ENCODE measurements around the gene FHL1.
A peak's percentile ranks its signal among the peaks of the same experiment; 100 is the strongest.
"Not testable (repeated sequence)": the region's sequence is repeated elsewhere in the genome, so short reads cannot be mapped to it uniquely, and the experiment has no call there.

FHL1 gene

DNA sequence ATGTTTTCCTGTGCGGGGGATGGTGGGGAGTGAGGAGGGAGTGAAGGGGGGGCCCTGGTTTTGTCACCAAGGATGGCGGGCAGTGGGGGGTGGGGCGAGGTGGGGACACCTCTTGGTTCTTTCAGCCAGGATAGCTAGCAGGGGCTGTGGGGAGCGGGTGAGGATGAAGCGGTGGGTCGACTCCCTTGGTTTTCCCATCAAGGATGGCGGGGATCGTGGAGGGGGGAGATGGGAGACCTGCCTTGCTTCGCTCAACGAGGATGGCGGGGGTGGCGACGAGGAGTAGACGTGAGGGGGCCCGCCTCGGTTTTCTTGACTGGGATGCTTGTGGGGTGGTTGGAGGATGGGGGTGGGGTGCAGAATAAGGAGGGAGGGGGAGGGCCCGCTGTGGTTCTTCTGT lies 643 bp downstream of the FHL1 start:
- no peak for DNase-seq

- no peak for DNase-seq
Observed at GRCh38 chrX:136148391-136148790, 1.1 kb downstream of the FHL1 start.

GRCh38 chrX:136154998-136155397 lies 7.7 kb downstream of the FHL1 start:
- DNase-seq, result no peak

GRCh38 chrX:136156560-136157117 lies 9.3 kb downstream of the FHL1 start:
- no peak for DNase-seq

- DNase-seq, result no peak
Observed at GRCh38 chrX:136157187-136157586, 9.9 kb downstream of the FHL1 start.

GRCh38 chrX:136158685-136159084 lies 11.4 kb downstream of the FHL1 start:
- DNase-seq, result no peak

DNA sequence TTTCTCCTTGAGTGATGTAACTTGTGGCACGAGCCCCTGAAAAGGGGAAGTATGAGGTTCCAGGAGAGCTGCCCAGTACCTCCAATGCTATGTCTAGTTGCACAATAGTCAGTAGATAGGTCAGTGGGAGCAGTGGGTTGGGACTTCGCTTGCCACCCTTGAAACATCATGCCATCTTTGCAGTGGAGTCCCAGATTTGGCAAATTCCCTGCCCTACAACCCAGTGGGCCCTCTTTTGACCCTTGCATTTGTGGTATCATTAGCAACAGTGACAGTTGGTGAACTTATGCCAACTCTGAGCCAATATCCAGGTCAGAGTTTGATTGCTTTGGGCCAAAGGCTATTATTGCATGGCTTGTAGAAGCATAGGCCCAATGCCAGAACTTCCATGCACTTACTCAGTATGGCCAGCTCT lies 12.3 kb downstream of the FHL1 start:
- DNase-seq, result no peak

GRCh38 chrX:136162827-136163570 lies 15.7 kb downstream of the FHL1 start:
- DNase-seq, result peak; percentile 34

DNA sequence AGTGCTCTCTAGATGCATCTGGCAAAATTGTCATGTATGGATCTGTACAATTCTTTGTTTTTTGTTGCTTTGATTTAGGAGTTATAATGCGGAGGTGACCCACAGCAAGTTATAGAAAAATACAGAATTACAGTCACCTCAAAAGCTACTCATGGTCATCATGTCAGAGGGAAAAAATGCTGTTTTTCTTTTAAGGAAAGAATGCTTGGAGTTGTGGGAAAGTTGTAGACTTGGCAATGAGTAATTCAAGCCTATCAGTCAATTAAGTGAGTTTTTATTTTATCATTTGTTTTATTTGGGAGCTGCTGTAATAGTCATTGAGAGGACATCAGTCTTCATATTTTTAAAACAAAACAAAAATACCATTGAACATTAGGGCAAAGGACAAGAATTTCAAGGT lies 16.4 kb downstream of the FHL1 start:
- DNase-seq, result peak; percentile 25

GRCh38 chrX:136165406-136165805 lies 18.1 kb downstream of the FHL1 start:
- DNase-seq, result no peak

DNA sequence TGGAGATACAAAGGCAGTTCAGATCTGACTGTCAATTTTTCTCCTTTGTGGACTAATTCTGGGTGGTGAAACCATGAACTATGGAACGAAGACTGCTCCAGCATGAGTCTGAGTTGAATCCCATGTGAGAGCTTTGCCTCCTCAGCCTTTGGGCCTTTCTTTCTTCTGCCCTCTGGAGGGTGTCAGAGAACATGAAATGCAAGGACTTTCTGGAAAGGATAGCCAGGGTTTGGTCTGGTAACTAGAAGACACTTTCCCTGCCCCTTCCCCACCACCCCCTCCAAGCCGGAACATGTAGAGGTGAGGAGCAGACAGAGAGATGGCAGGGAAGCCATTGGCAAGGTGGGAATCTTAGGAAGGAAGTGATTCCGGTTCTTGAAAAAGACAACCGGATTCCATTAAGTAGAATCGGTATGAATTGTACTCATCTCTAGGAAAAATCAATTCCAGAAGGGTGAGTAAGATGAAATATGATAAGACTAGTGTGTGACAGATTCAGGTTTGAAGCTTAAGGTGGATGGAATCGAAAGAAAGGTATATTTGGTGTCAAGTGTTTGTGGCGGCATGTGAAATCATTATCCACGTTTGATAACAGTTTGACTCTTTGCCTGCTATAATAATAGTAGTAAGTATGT lies 19.0 kb downstream of the FHL1 start:
- no peak for DNase-seq

- not testable (repeated sequence) for DNase-seq
Observed at GRCh38 chrX:136167989-136168388, 20.7 kb downstream of the FHL1 start.

DNA sequence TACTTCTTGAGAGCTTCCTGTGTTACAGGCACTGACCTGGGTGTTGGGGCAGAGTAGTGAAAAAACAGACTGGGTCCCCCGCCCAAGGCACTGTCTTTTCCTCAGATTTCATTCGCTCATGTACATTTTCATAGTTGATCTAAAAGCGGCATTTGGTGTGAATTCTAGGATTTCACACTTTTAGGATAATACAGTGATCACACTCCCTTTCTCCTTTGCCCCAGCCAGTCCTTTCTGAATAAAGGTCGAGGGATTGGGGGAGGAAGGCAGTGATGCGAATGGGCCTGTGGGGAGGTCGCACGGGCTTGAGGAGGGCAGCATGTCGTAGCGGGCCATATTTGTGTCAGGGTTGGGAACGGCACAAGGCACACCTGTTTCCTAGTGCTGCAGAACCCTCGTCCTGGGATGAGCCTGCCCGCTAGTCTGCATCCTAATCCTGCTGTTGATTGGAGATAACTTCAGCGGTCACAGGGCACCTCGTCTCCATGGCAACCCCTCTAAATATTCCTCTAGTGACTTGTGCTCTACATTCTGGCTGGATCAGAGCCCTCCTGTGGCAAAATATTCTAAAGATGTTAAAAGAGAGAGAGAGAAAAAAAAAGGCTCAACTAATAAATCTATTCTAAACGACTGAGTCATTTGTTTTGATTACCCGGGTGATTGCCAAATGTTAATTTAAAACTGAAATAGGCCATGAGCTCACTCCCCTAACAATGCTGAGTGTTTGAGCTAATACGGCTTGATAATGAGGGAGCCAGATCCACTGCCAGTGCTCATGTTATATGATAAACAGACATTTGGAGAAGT lies 21.8 kb downstream of the FHL1 start:
- DNase-seq, result peak; percentile 96

- DNase-seq, result peak; percentile 39
Observed at GRCh38 chrX:136170139-136170800, 22.9 kb downstream of the FHL1 start.

GRCh38 chrX:136171420-136171819 lies 24.1 kb downstream of the FHL1 start:
- no peak for DNase-seq

DNA sequence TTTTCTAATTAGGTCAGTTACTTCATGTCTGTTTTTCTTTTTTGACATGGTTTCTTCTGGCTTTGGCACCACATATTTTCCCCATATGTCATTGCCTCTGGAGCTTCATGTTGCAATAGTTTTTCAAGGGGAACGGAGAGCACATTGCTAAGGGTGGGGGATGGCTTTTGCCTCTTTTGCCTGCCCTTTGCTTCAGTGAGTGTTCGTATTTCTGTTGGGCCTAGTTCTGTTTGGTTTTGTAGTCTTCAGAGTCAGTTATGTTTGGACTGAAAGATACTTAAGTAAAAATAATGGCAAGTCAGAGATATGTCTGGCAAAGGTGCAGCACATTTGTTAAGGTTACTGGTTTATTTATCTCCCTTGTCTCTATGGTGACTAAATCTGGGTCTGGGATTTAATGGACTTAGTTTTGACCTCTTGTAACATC lies 29.1 kb downstream of the FHL1 start:
- DNase-seq, result peak; percentile 71

- no peak for DNase-seq
Observed at GRCh38 chrX:136179133-136179532, 31.8 kb downstream of the FHL1 start.

- DNase-seq, result no peak
Observed at GRCh38 chrX:136182414-136182813, 35.1 kb downstream of the FHL1 start.

- DNase-seq, result no peak
Observed at GRCh38 chrX:136183172-136183571, 35.8 kb downstream of the FHL1 start.

GRCh38 chrX:136183917-136184316 lies 36.6 kb downstream of the FHL1 start:
- DNase-seq, result no peak

GRCh38 chrX:136185401-136186022 lies 38.2 kb downstream of the FHL1 start:
- DNase-seq, result peak; percentile 43

DNA sequence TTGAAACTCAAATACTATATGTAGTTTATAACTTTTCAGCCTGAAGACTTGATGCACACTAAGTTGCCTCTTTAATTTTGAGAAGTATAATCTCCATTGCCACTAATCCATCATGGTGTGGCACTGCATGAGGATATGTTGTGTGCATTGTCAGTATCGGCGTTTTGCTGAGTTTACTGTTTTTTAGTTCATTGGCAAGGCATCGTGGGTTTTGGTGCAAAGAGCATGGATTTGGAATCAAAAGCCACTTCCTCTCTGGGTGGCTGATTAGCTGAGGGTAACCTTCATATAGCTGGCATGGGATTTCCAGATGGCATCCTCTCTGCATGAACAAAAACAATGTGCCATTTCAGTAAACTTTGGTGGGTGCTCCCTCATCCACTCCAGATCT lies 38.7 kb downstream of the FHL1 start:
- no peak for DNase-seq

Measured in kidney glomerular epithelial cell (primary cell).